OCI-LY1 (cell line): ENCODE data around the gene ZSWIM4.

Experiments
- CTCF ChIP-seq: fragments of 200-600 bp; sonication (generic), shearing (Covaris generic); IDR thresholded peaks from 2 replicates; pipeline ENCODE4 v1.5.1; 2017; ENCODE audit warnings: mild to moderate bottlenecking, antibody characterized with exemption, low read length, moderate library complexity, mixed read lengths
- EZH2 ChIP-seq: fragments of 200-600 bp; sonication (generic), shearing (Covaris generic); IDR thresholded peaks from 2 replicates; pipeline ENCODE4 v1.8.0; 2017; ENCODE audit warnings: borderline replicate concordance, mixed run types, mild to moderate bottlenecking, antibody characterized with exemption, low read length, moderate library complexity, mixed read lengths

DNA sequence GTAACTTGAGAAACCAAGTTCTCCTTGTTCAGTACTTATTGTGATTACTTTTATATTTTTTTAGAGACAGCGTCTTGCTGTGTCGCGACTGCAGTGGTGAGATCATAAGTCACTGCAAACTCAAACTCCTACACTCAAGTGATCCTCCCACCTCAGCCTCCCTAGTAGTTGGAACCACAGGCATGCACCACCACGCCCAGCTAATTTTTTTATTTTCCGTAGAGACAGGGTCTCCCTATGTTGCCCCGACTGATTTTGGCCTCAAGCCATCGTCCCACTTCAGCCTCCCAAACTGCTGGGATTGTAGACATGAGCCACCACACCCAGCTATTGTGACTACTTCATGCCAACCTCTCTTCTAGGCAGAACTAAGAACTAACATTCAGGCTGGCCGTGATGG lies 12.7 kb upstream of the ZSWIM4 start:
- TF ChIP-seq EZH2 (no peak), CTCF (no peak)
